Neural cell (in vitro differentiated cells): ENCODE measurements around the gene SLC38A1. TPM values are rescaled to one million over a fixed set of nuclear protein-coding genes. Genes with fewer than 3 reads are reported as not detected.

Experiments
- H2AFZ ChIP-seq: fragments of 200-600, 300-800 bp; sonication (generic), shearing (Covaris generic); 2 replicates; pipeline ENCODE4 v1.6.0; 2014; ENCODE audit warnings: low read depth, mild to moderate bottlenecking, antibody characterized with exemption, low read length, moderate library complexity
- H3F3A ChIP-seq: fragments of 200-600 bp; shearing (Covaris generic); 2 replicates; pipeline ENCODE4 v1.6.1; 2016; ENCODE audit warnings: mild to moderate bottlenecking, moderate library complexity, mixed read lengths, antibody characterized with exemption, low read length; ENCODE audit not compliant: insufficient read depth, poor library complexity, severe bottlenecking
- H3K27ac ChIP-seq: fragments of 200-600, 300-800 bp; sonication (generic), shearing (Covaris generic); 2 replicates; pipeline ENCODE4 v1.5.1; 2014; ENCODE audit warnings: mild to moderate bottlenecking, low read length, moderate library complexity
- H3K27me3 ChIP-seq: fragments of 300-800, 200-600 bp; sonication (generic), shearing (Covaris generic); 2 replicates; pipeline ENCODE4 v1.6.0; 2014; ENCODE audit warnings: mild to moderate bottlenecking, low read depth, low read length, moderate library complexity; ENCODE audit not compliant: insufficient read depth
- H3K36me3 ChIP-seq: fragments of 300-800, 200-600 bp; sonication (generic), shearing (Covaris generic); 2 replicates; pipeline ENCODE4 v1.5.1; 2014; ENCODE audit warnings: mild to moderate bottlenecking, antibody characterized with exemption, low read length, moderate library complexity; ENCODE audit not compliant: insufficient read depth
- H3K4me2 ChIP-seq: fragments of 300-800, 200-600 bp; sonication (generic), shearing (Covaris generic); 2 replicates; pipeline ENCODE4 v1.6.0; 2014; ENCODE audit warnings: mild to moderate bottlenecking, low read length
- H3K4me3 ChIP-seq: fragments of 300-800, 200-600 bp; sonication (generic), shearing (Covaris generic); 2 replicates; pipeline ENCODE4 v1.5.1; 2014; ENCODE audit warnings: mild to moderate bottlenecking, low read length, moderate library complexity
- H3K79me2 ChIP-seq: fragments of 200-600 bp; shearing (Covaris generic); replicated peaks from 2 replicates; pipeline ENCODE4 v1.6.0; 2014; ENCODE audit warnings: mild to moderate bottlenecking, low read length, moderate library complexity; ENCODE audit not compliant: insufficient read depth
- H3K9ac ChIP-seq: fragments of 300-800, 200-600 bp; sonication (generic), shearing (Covaris generic); 2 replicates; pipeline ENCODE4 v1.6.1; 2016; ENCODE audit warnings: mild to moderate bottlenecking, low read length, mixed read lengths
- H3K9me2 ChIP-seq: fragments of 200-600 bp; shearing (Covaris generic); 2 replicates; pipeline ENCODE4 v1.6.1; 2016; ENCODE audit warnings: mild to moderate bottlenecking, low read length, mixed read lengths; ENCODE audit not compliant: insufficient read depth
- H3K9me3 ChIP-seq: fragments of 200-600, 300-800 bp; sonication (generic), shearing (Covaris generic); 2 replicates; pipeline ENCODE4 v1.6.1; 2016; ENCODE audit warnings: mild to moderate bottlenecking, mixed run types, low read length, moderate library complexity, mixed read lengths
- H4K20me1 ChIP-seq: fragments of 200-600 bp; shearing (Covaris generic); 2 replicates; pipeline ENCODE4 v1.6.1; 2016; ENCODE audit warnings: mild to moderate bottlenecking, mixed run types; ENCODE audit not compliant: insufficient read depth
- EP300 ChIP-seq: fragments of 450-650 bp; conservative IDR thresholded peaks from 2 replicates; pipeline ENCODE4 v1.6.1; 2014; ENCODE audit warnings: antibody characterized with exemption, mild to moderate bottlenecking, moderate library complexity; ENCODE audit not compliant: poor library complexity, severe bottlenecking
- EZH2 ChIP-seq: fragments of 200-600, 300-800 bp; shearing (Covaris generic), sonication (generic); IDR thresholded peaks from 2 replicates; pipeline ENCODE4 v1.6.1; 2014; ENCODE audit warnings: antibody characterized with exemption, low read length, borderline replicate concordance, mild to moderate bottlenecking; ENCODE audit not compliant: insufficient read depth, poor library complexity, severe bottlenecking
- MXI1 ChIP-seq: fragments of 450-650 bp; conservative IDR thresholded peaks from 2 replicates; pipeline ENCODE4 v1.6.1; 2014; ENCODE audit warnings: antibody characterized with exemption, mild to moderate bottlenecking; ENCODE audit not compliant: poor library complexity, severe bottlenecking
- POLR2AphosphoS5 ChIP-seq: IDR thresholded peaks from 2 replicates; pipeline ENCODE4 v1.6.1; 2012
- RAD21 ChIP-seq: fragments of 450-650 bp; conservative IDR thresholded peaks from 2 replicates; pipeline ENCODE4 v1.6.1; 2014; ENCODE audit warnings: antibody characterized with exemption, mild to moderate bottlenecking, moderate library complexity
- SMC3 ChIP-seq: fragments of 450-650 bp; conservative IDR thresholded peaks from 2 replicates; pipeline ENCODE4 v1.6.1; 2014; ENCODE audit warnings: antibody characterized with exemption, mild to moderate bottlenecking, moderate library complexity; ENCODE audit not compliant: poor library complexity
- TAF1 ChIP-seq: IDR thresholded peaks from 2 replicates; pipeline ENCODE4 v1.6.1; 2012; ENCODE audit warnings: low read depth
- polyA plus RNA-seq: library from polyadenylated mRNA; depleted of rRNA; stranded (reverse); fragments of >200 nt; gene quantifications from 2 replicates; pipeline ENCODE4 v1.2.3, GENCODE V29; 2014
- TF ChIP-seq, protein P1 (sequence below): fragments of 450-650 bp; IDR thresholded peaks from 2 replicates; pipeline ENCODE4 v1.5.1; 2014; ENCODE audit warnings: antibody characterized with exemption, mild to moderate bottlenecking, moderate library complexity; ENCODE audit not compliant: poor library complexity, severe bottlenecking
- TF ChIP-seq, protein P2 (sequence below): IDR thresholded peaks from 2 replicates; pipeline ENCODE4 v1.6.1; 2012; ENCODE audit warnings: borderline replicate concordance

Gene SLC38A1
- polyA plus RNA-seq, 1 donor from 2014 or later, result 124 TPM

DNA sequence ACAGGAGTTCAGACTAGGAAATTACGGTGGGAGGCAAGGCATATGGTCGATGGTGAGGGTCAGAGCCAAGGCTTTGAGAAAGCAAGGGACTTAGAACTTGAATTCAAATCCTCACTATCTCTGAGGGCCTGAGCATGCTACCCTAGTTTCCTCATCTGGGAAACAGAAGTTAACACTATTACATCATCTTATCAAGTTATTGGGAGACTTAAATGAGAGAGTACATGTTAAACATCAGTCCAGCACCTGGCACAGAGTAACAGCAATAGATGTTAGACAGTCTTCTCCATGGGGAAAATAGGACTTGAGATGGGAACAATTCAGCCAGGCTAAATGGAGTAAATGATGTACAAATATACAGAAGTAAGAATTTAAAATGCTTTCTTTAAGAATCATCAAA, 38.5 kb downstream of the SLC38A1 start:
- no peaks in the 10 kb centered on the region for H3K9me2 ChIP-seq
- H3K4me3 ChIP-seq, result no peak overlapping the region
- no peaks in the 10 kb centered on the region for H3K27me3 ChIP-seq
- H3K9ac ChIP-seq, result no peak overlapping the region
- H3K79me2 ChIP-seq, result peaks cover 23% of the 10 kb centered on the region
- TF ChIP-seq, protein P1, sequence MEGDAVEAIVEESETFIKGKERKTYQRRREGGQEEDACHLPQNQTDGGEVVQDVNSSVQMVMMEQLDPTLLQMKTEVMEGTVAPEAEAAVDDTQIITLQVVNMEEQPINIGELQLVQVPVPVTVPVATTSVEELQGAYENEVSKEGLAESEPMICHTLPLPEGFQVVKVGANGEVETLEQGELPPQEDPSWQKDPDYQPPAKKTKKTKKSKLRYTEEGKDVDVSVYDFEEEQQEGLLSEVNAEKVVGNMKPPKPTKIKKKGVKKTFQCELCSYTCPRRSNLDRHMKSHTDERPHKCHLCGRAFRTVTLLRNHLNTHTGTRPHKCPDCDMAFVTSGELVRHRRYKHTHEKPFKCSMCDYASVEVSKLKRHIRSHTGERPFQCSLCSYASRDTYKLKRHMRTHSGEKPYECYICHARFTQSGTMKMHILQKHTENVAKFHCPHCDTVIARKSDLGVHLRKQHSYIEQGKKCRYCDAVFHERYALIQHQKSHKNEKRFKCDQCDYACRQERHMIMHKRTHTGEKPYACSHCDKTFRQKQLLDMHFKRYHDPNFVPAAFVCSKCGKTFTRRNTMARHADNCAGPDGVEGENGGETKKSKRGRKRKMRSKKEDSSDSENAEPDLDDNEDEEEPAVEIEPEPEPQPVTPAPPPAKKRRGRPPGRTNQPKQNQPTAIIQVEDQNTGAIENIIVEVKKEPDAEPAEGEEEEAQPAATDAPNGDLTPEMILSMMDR, result no peak
- no peak for TF ChIP-seq POLR2AphosphoS5
- no peak for TF ChIP-seq SMC3
- TF ChIP-seq EP300, result no peak
- TF ChIP-seq, protein P2, sequence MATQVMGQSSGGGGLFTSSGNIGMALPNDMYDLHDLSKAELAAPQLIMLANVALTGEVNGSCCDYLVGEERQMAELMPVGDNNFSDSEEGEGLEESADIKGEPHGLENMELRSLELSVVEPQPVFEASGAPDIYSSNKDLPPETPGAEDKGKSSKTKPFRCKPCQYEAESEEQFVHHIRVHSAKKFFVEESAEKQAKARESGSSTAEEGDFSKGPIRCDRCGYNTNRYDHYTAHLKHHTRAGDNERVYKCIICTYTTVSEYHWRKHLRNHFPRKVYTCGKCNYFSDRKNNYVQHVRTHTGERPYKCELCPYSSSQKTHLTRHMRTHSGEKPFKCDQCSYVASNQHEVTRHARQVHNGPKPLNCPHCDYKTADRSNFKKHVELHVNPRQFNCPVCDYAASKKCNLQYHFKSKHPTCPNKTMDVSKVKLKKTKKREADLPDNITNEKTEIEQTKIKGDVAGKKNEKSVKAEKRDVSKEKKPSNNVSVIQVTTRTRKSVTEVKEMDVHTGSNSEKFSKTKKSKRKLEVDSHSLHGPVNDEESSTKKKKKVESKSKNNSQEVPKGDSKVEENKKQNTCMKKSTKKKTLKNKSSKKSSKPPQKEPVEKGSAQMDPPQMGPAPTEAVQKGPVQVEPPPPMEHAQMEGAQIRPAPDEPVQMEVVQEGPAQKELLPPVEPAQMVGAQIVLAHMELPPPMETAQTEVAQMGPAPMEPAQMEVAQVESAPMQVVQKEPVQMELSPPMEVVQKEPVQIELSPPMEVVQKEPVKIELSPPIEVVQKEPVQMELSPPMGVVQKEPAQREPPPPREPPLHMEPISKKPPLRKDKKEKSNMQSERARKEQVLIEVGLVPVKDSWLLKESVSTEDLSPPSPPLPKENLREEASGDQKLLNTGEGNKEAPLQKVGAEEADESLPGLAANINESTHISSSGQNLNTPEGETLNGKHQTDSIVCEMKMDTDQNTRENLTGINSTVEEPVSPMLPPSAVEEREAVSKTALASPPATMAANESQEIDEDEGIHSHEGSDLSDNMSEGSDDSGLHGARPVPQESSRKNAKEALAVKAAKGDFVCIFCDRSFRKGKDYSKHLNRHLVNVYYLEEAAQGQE, result no peak
- TF ChIP-seq RAD21, result no peak
- no peak for TF ChIP-seq TAF1
- no peak for TF ChIP-seq MXI1
- TF ChIP-seq EZH2, result no peak
- no peak overlapping the region for H3K4me2 ChIP-seq
- H4K20me1 ChIP-seq, result no peaks in the 10 kb centered on the region
- H3K9me3 ChIP-seq, result no peaks in the 10 kb centered on the region
- H3K36me3 ChIP-seq, result peaks cover 18% of the 10 kb centered on the region
- no peak overlapping the region for H3K27ac ChIP-seq
- H2AFZ ChIP-seq, result no peak overlapping the region
- H3F3A ChIP-seq, result no peaks in the 10 kb centered on the region

DNA sequence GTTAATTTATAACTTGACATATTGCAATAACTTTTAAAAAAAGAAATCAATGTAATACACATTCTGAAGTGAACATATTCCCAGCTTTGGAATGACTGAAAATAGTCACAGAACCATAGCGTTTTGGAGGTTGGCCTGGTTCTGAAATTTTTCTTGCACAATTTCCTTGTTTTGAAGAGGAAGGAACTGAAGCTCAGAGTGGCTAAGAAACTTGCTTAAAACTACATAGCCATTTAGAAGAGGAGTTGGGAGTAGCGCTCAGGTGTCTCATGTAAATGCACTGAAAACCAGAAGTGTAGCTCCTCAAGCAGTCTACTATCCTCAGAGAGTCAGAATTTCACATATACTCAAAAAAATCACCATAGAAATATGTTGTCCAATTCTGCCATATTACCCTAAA, 41.2 kb downstream of the SLC38A1 start:
- Histone ChIP-seq H3K36me3 (peaks cover 21% of the 10 kb centered on the region), H4K20me1 (no peaks in the 10 kb centered on the region), H3F3A (no peaks in the 10 kb centered on the region), H3K27ac (no peak overlapping the region), H2AFZ (no peak overlapping the region), H3K79me2 (peaks cover 19% of the 10 kb centered on the region), H3K27me3 (no peaks in the 10 kb centered on the region), H3K9ac (no peak overlapping the region), H3K4me2 (no peak overlapping the region), H3K9me2 (no peaks in the 10 kb centered on the region), H3K4me3 (no peak overlapping the region), H3K9me3 (no peaks in the 10 kb centered on the region)
- TF ChIP-seq EZH2, result no peak
- TF ChIP-seq TAF1, result no peak
- TF ChIP-seq POLR2AphosphoS5, result no peak
- TF ChIP-seq RAD21, result no peak
- no peak for TF ChIP-seq EP300
- TF ChIP-seq, protein P1, result no peak
- TF ChIP-seq SMC3, result no peak
- no peak for TF ChIP-seq MXI1
- TF ChIP-seq, protein P2, result no peak
